Middle frontal gyrus (tissue), 1 donor: ENCODE measurements around the gene CACNA2D3.
A peak's percentile ranks its signal among the peaks of the same experiment; 100 is the strongest.

ENCODE experiments used
- DNase-seq: peaks from one replicate; pipeline ENCODE4 v3.0.0-alpha.2; 2015; ENCODE audit warnings: low spot score; ENCODE audit errors: extremely low spot score

CACNA2D3 gene

GRCh38 chr3:54865316-54865715 is 743.0 kb downstream of the CACNA2D3 start:
- DNase-seq = no peak

DNA sequence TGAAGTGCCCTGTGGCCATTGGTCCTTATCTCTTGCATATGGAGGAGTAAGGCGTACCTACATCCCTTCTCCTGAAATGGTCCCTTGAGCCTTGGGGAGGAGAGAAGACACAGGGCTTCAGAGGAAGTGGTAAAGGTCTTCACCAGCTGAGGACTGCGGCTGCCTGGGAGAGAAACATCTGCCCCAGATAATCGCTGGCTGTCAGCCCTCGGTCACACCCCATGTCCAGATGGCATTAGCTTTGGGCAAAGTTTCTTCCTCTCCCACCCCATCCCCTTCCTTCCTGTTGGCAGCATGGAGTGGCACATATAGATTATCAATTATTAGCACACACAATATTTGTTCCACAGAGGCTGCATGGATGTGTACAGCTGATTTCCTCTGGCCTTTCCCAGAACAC is 743.9 kb downstream of the CACNA2D3 start:
- DNase-seq = no peak

DNA sequence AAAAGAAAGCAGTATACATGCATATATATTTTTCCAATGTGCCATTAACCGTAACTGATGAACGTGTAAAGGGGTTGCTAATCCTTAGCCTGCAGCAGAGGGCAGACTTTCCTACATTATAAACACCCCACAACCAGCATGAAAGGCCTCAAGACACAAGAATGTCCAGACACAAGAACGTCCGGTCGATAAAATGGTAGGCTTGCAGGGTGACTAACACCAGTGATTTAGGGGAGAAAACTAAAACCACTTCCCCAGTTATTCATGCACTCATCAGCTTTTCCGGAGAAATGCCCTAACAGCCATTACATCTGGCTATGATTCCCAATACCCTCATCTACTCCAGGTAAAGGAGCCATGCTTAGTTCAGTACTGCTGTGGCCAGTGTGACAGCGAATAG is 748.1 kb downstream of the CACNA2D3 start:
- no peak for DNase-seq

DNA sequence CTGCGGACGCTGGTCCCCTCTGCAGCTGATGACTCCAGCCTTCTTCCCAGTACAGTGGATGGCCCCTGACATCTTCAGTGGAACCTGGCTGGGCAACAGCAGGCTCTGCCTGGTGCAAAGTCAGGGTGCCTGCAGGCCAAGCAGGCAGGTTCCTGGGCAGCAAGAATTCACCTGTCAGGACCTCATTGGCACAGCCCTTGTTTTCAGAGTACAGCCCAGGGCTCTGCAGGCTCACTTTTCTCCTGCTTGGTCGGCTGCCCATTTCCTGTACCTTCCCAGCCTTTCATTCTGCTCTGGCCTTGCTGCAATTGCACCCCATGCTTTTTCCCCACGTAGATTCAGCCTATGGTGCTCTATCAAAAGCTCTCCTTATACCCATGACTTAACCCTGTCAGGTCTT is 749.5 kb downstream of the CACNA2D3 start:
- DNase-seq = no peak

DNA sequence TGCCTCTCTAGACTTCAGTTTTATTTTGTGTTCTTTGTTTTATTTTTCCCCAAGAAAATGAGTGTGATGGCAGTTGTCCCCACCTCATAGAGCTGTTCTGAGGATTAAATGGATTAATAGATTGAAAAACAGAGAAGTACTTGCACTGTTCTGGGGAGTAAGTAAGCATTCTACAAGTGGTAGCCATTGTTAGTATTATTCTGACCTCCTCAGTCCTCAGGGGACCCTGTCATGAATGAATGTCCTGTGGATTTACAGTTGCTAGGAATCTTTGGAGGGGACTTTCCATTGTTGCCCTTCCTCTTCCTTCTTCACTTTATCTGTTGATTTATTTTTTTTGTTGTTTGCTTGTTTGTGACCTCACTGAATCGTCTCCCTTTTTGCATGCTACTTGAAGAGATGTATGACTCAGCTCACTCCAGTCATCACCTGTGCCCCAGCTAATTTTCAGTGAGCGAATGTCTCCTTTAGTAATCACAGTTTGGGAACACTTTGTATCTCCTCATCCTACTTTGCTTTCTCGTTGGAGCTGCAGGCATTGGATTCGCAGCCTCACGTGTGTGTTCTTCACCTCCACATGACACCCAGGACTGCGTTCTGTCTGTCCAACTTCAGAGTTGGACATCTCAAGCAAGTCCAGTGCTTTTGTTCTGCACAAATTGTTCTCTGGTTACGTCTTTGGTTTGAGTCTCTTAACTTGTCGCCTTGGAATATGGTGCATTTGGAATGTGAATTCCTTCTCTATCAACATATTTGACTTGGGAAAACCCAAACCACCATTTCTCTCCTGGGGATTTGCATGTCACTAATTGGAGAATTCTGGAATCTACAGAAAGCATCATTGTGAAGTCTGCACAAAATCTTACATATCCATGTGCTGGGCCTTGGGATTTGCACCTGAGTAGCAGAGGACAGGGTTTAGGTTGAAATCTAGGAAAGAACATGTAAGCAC is 751.0 kb downstream of the CACNA2D3 start:
- DNase-seq = no peak

DNA sequence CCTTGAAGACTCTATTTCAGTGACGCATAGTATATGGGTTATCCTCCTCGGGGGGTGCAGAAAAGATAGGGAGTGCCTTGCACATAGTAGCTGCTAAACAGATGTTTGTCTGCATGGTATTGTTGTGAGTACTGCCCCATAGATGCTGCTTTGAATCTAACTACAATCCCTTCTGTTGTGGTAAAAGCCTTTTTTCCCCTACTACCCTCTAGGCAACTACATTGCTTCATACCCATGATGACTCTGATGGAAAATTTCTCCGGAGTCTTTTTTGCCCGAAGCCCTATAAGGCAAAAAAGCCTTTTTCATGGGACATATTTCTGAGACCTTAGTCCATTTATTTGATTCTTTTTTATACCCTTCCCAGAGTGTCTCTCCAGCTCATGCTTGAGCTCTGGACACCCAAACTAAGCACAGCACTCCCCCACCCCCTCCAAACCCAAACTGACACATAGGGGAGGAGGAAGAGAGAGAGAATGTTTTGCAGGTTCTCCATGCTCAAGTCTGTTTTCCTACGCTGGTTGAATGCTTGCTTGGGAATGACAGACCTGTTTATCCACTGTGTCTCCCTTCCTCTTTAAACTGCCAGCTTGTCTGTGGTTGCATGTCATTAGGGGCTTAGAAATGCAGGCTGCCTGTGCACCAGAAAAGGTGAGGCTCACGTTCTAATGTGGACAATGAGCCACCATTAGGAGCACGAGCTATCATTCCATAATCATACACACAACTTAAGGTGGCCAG is 752.6 kb downstream of the CACNA2D3 start:
- no peak for DNase-seq

DNA sequence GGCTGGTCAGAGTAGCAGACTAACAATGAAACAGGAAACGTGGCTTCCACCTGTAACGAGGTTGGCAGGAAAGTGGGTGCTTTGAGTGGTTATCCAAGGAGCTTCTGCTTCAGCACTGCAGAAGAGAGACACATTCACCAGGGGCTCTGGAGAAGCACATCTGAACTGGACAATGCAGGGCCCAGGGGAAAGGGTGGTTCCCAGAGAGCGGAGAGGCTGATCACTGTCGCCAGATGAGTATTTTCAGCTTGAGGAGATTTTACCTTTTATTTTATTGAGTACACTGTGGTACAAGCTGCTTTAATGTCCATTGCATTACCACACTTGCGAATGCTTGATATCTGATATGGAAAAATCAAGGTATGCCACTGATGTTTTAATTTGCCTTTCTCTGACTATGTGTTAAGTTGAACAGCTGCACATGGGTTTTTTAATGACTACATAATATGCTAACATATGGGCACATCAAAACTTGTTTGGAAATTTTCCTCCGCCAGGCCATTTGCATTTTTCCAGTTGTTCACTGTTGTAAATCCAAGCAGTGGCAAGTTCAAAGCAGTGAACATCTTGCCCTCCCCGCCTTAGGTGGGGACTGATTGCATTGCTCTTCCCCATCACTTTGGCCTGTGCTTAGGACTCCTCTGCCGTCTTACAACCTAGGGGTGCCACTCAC is 753.4 kb downstream of the CACNA2D3 start:
- no peak for DNase-seq

DNA sequence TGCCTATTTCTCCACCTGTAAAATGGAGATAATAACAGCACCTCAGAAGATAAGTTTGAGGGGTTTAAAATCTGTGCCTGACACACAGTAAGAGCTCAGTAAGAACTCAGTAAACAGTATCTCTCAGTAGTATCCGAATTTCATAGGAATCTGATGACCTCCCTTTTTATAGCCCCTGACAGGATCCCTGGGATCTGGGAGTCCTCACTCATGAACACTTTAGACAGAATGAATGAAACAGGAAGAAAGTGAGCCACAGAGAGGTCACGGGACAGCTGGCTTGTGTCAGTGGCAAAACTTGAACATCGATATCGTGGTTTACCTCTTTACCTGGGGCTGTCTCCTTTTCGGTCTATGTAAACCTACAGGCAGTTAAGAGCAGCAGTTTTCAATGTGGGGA is 754.3 kb downstream of the CACNA2D3 start:
- DNase-seq = no peak

- DNase-seq = no peak
Observed at GRCh38 chr3:54877730-54878129, 755.4 kb downstream of the CACNA2D3 start.

DNA sequence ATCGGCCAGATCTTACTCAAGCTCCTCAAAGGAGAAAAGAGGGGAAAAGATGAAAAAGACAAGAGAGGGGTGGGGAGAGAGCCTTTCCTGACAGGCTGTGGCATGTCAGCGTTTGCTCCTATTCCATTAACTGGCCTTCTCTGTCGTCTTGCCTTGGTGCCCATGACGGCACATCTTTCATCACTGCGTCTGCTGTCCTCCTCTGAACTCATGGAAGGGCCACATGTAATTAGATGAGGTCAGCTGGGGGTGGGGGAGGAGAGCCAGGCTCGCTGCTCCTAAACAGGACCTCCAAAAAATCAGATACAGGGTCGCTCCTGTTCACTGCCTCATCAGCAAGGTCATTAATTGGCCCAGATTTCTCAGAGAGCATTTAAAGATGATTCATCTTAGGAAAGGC is 755.8 kb downstream of the CACNA2D3 start:
- DNase-seq = no peak

- no peak for DNase-seq
Observed at GRCh38 chr3:54882129-54882833, 759.9 kb downstream of the CACNA2D3 start.

DNA sequence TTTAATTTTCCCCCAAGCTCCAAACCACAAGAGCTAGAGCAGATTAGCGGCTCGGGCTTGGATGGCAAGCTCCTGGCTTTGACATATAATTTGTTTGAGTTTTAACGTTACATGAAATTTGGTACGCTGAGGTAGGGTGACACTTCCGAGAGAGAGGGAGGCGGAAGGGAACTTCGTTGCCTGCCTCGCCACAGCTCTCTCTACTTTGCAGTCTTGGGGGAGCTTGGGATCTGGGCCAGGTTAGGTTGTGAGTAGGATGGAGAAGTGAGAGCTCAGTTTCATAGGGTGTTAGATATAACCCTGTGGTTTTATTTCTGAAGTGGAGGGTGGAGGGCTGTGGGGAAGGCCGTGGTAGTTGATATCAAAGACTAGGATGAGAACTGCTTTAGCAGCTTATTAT is 765.8 kb downstream of the CACNA2D3 start:
- DNase-seq = peak; percentile 14

DNA sequence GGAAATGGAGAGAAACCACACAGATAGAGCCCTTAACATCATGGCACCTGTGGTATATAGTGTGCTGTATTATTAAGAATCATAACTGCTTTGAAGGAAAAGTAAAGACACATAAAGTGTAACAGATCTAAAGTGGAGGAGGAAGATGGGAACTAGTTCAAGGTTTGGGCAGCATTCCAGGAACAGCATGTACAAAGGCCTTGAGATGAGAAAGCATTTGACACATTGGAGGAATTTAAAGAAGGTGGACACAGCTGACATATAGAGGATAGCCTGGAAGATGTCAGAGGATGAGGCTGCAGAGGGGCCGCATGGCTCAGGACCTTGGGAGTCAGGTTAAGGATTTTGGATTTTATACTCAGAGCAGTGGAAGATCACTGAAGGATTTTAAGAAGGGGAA is 766.5 kb downstream of the CACNA2D3 start:
- DNase-seq = no peak

- DNase-seq = no peak
Observed at GRCh38 chr3:54889731-54890130, 767.4 kb downstream of the CACNA2D3 start.

DNA sequence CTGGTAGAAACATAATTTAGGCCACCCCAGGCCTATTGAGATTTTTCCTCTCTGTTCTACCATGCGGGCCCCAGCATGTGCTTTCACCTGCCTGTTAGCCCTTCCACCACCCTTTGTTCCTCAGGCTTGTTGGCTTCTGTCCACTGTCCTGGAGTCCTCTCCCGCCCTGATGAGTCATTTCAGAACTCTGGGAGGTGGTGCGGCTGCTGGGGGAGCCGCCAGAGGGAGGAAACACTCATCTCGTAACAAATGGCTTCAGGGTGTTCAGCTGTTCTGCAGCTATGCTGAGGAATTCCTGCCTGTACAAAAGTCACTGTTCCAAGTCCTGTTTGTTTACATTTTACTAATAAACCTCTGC is 769.2 kb downstream of the CACNA2D3 start:
- peak; percentile 32 for DNase-seq

DNA sequence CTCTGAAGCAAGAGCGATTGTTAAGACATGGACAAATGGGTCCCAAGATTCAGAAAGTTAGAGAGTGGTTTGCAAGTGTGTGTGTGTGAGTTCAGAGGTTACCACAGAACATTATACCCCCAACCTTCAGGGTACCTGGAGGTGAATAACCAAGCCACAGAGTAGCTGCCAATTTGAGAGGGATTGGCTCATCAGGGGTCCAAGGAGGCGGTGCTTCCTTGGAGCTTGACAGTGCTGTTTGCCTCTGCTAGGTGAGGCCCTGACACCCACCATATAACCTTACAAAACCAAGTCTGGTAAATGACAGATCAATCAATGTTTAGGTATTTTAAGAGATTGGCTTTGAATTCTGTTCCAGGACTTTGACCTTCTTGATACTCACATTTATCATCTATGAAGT is 769.8 kb downstream of the CACNA2D3 start:
- DNase-seq = no peak

DNA sequence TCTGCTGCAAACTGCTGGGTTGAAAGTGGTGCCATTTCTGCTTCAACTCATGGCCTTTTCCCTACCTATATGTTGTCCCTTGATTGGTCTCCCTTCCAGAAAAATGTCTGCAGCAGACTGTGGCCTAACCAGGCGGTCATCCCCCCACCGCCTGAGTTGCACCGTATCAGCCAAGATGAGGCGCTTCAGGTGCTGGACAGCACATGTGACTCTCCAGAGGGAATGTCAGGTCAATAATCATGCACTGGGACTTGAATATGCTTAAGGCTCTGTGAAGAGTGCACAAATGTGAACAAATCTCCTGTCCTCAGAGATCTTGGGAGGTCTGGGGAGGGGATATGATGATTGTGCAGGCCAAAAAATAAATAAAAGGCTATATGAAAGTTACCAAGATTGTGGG is 773.3 kb downstream of the CACNA2D3 start:
- no peak for DNase-seq

DNA sequence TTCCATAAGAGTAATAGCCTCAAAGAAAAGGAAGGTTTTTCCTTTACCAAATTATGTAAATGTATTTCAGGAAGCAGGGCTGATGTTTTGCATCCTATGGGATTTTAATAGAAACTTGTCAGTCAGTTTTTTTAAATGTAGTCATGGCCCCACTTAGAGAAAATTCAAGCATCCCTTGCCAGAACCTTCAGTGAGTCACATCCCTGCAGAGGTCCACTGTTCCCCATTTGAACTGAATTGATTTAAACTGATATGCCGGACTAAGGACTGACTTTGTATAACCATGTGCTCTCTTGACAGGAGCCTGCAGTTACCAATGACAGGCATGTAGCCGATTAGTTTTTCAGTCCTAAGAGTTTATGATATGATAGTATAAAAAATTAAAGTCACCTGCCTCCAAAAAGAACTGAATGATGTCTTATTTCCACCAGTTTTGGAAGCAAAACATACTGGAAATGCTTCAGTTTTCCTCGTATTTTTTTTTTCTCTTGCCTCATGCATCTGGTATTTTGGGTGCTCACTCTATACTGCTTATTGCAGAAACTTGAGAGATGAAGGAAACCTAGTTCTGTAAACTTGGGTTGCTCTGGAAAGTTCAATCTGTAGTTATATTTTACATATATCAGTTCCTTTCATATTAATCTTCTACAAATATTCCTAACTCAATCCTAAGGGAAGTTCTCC is 774.8 kb downstream of the CACNA2D3 start:
- DNase-seq = no peak

- no peak for DNase-seq
Observed at GRCh38 chr3:54899273-54899672, 776.9 kb downstream of the CACNA2D3 start.

GRCh38 chr3:54900838-54901591 is 778.7 kb downstream of the CACNA2D3 start:
- no peak for DNase-seq
